HG02610 (cell line): Measurements from ENCODE around the gene DENND6B.
"Not testable (repeated sequence)": the region's sequence is repeated elsewhere in the genome, so short reads cannot be mapped to it uniquely, and the experiment has no call there.

Experiments used
- ATAC-seq: cut with Tn5 transposase; IDR thresholded peaks from one replicate; pipeline ENCODE4 v1.9.1; 2021; ENCODE audit warnings: mild to moderate bottlenecking, moderate library complexity; ENCODE audit not compliant: unreplicated experiment

The DENND6B gene, protein sequence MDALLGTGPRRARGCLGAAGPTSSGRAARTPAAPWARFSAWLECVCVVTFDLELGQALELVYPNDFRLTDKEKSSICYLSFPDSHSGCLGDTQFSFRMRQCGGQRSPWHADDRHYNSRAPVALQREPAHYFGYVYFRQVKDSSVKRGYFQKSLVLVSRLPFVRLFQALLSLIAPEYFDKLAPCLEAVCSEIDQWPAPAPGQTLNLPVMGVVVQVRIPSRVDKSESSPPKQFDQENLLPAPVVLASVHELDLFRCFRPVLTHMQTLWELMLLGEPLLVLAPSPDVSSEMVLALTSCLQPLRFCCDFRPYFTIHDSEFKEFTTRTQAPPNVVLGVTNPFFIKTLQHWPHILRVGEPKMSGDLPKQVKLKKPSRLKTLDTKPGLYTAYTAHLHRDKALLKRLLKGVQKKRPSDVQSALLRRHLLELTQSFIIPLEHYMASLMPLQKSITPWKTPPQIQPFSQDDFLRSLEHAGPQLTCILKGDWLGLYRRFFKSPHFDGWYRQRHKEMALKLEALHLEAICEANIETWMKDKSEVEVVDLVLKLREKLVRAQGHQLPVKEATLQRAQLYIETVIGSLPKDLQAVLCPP

DNA sequence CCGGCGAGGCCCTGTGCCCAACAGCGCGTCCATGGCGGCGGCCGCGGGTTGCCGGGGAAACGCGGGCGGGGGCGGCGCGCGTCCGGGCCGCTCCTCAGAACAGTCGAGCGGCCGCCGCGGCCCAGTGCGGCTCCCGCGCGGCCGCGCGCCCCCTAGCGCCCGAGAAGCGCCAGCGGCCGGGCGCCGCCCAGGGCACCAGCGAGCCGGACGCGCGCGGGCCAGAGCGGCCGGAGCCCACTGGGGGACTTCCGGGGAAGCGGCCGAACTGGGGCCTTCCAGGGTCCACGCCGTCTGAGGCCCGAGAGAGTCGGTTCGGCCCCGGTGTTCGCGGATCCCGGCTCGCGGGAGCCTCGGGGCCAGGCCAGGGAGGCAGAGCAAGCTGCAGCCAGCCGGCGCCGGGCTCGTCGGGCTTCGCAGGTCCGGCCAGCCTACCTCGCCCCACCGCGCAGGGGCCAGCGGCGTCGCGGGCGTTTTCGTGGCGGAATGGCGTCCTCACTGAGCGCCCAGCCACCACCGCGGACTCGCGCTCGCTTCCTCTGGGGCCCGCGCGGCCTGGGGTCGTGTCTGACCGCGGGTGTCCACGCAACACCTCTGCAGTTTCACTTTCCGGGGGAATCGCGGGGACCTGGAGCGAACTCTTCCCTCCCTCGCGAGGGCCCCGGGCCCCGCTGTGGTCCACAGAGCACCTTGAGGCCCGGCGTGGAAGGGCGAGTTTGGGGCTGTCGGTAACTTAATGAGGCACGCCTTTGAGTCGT is at the start of gene DENND6B:
Gene DENND6B (minus strand): TSS at position 57 of the 755 bp plus-strand sequence. CDS start 24 bp downstream, at position 33.
- peak; percentile 91 for ATAC-seq

DNA sequence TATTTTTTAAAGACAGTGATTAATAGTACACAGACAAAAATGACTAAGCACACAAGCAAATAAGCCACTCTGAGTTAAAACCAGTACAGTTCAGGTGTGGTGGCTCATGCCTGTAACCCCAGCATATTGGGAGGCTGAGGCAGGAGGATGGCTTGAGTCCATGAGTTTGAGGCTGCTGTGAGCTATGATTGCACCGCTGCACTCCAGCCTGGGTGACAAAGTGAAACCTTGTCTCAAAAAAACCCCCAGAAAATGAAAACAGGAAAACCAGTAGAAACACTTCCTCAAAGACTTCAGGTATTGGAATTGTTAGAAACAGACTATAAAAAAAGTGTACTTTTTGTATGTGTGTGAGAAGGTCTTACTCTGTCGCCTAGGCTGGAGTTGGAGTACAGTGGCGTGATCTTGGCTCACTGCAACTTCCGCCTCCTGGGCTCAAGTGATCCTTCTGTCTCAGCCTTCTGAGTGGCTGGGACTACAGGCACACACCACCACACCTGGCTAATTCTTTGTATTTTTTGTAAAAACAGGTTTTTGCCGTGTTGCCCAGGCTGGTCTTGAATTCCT is 49.4 kb upstream of the DENND6B start:
- ATAC-seq = no peak

DNA sequence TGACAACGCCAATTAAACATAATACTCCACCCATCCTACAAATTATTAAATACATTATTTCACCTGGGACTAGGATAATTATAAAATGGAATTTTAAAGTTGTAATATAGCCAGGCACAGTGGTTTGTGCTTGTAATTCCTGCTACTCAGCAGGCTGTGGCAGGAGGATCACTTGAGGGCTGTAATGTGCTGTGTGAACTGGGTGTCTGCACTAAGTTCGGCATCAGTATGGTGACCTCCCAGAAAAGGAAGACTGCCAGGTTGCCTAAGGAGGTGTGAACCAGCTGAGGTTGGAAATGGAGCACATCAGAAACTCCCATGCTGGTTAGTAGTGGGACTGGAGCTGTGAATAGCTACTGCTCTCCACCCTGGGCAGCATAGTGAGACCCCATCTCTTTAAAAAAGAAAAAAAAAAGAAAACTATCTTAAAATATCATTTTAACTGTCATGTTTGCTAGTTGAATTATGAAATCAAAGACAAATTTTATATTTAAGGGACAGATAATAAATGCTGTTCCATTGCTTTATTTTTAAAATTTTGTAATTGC is 44.4 kb upstream of the DENND6B start:
- no peak for ATAC-seq

DNA sequence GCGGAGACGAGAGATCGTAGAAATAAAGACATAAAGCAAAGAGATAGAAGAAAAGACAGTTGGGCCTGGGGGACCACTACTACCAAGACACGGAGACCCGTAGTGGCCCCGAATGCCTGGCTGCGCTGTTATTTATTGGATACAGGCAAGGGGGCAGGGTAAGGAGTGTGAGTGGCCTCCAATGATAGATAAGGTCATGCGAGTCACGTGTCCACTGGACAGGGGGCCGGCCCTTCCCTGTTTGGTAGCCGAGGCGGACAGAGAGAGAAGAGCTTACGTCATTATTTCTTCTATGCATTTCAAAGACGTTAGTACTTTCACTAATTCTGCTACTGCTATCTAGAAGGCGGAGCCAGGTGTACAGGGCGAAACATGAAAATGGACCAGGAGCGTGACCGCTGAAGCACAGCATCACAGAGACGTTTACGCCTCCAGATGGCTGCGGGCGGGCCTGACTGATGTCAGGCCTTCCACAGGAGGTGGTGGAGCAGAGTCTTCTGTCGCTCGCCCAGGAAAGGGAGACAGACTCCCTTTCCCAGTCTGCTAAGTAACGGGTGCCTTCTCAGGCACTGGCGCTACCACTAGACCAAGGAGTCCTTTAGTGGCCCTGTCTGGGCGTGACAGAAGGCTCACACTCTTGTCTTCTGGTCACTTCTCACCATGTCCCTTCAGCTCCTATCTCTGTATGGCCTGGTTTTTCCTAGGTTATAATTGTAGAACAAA is 41.1 kb upstream of the DENND6B start:
- no peak for ATAC-seq

DNA sequence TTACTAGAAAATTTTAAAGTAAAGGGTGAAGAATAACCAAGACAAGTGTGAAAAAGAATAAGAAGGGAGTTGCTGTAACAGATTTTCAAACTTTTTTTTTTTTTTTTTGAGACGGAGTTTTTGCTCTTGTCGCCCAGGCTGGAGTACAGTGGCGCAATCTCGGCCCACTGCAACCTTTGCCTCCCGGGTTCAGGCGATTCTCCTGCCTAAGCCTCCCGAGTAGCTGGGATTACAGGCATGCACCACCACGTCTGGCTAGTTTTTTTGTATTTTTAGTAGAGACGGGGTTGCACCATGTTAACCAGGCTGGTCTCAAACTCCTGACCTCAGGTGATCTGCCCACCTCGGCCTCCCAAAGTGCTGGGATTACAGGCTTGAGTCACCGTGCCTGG is 37.0 kb upstream of the DENND6B start:
- ATAC-seq = not testable (repeated sequence)

DNA sequence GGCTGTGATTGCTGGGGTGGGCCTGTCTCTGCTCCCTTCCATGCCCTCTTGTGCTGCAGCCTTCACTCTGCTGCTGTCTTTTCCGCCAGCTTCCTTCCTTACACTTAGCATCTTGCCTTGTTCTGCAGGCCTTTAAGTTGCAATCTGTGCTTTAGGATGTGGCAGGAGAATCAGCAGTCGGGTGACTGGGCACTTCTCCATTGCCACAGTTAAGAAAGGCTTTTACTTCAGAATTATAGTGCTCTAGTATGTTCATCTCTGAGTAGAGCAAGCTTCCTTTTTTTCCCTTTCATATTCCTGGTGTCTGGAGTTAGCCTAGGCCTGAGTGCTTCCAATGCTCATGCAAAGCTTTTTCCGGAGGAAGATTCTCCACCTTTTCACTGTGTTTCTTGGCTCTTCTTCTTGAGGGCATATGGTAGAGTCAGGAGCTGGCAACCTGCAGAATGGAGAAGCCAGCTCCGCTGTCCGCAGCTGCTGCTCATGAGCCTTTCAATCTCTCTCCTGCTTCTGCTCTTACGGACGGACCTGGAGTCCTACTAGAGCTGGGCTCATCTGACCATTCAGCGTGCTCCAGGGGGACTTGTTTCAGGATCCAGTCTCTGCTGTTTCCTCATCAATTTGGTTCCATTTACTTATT is 36.5 kb upstream of the DENND6B start:
- ATAC-seq = no peak

DNA sequence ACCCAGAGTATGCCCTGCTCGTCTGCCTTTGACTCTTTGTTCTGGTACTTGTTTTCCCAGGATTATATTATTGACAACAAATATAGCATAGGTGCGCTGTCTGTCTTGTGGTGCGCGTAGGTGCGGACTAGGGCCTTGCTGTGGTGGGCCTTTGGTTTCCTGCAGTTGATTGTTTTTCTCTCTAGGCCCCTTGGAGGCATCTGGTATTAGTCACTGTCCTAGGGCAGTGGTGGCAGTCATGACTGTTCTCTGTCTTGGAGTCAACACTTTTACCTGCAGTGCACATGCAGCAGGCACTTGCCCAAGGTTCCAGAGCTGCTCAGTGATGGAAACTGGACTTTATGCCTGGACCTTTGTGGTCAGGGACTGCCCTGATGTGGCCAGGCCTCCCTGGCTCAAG is 34.9 kb upstream of the DENND6B start:
- ATAC-seq = no peak

DNA sequence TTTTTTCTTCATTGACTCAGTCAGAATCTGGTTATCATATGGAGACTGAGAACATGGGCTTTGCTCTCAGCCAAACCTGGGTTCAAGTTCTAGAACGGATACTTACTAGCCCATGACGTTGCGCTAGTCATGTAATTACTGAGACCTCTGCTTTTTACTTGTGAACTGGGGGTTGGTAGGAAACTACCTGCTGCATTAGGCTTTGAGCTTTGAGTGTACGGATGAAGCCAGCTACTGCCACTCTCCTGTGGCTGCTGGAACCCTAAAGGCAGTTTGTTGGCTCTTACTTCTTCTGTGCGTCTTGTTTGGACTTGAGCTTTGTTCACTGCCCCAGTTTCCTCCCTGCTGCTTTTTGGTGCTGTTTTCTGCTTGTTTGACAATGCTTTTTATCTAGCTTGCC is 34.4 kb upstream of the DENND6B start:
- no peak for ATAC-seq

DNA sequence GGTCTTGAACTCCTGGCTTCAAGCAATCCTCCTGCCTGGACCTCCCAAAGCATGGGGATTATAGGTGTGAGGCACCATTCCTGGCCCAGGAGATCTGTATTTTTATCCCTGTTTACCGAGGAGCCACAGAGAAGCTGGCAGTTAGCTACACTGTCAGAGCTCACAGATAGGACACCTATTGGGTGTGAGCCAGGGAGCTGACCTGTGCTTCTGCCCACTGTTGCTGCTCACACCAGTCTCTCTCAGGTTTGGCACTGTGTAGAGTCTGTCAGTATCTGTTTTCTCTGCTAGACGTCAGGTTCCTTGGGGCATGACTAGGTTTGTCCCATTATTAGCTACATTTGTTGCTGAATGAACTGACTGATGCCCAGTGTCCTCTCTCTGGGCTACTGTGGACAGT is 33.8 kb upstream of the DENND6B start:
- ATAC-seq = no peak

DNA sequence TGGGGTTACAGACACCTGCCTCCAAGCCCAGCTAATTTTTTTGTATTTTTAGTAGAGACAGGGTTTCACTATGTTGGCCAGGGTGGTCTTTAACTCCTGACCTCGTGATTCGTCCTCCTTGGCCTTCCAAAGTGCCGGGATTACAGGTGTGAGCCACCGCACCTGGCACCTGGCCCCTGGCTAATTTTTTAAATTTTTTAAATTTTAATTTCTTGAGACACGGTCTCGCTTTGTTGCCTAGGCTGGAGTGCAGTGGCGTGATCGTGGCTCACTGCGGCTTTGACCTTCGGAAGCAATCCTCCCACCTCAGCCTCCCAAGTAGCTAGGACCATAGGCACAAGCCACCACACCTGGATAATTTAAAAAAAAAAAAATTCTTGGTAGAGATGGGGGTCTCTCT is 30.9 kb upstream of the DENND6B start:
- ATAC-seq = no peak

DNA sequence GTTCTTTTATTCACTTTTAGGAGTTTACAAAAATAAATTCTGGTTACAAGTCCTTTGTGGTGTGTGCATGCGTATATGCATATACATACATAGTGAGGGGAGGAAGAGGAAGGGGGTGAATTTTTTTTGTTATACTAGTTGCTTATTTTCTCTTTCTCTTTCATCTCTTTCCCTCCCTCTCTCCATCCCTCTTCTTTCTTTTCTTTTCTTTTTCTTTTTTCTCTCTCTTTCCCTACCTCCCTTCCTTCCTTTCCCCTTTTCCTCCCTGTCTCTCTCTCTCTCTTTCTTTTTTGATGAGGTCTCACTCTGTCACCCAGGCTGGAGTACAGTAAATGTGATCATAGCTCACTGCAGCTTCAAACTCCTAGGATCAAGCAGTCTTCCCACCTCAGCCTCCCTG is 30.4 kb upstream of the DENND6B start:
- ATAC-seq = no peak

DNA sequence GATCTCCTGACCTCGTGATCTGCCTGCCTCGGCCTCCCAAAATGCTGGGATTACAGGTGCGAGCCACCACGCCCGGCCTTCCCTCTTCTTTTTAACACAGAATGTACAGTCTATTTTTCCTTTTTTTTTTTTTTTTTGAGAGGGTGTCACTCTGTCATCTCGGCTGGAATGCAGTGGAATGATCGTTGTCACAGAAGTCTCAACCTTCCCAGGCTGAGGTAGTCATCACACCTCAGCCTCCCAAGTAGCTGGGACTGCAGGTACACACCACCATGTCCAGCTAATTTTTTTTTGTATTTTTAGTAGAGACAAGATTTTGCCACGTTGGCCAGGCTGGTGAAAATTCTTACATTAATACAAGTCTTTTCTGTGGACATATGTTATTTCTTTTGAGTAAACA is 29.4 kb upstream of the DENND6B start:
- ATAC-seq = no peak

DNA sequence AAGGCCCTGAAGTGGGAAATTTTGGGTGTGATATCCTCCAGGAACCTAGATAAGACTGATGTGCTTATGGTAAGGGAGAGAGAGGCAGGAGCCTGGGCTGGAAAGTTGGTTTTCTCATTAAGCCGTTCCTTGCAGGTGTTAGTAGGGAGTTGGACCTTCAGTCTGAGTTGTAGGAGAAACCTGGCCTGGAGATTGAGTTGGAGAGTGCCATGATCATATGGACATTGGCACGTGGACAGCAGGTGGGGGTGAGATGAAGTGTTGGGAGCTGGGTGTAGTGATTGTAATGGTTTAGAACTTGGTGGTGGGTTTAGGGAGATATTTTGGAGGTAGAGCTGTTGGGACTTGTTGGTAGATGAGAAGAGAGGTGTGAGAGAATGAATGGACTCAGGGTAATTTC is 21.2 kb upstream of the DENND6B start:
- ATAC-seq = no peak

DNA sequence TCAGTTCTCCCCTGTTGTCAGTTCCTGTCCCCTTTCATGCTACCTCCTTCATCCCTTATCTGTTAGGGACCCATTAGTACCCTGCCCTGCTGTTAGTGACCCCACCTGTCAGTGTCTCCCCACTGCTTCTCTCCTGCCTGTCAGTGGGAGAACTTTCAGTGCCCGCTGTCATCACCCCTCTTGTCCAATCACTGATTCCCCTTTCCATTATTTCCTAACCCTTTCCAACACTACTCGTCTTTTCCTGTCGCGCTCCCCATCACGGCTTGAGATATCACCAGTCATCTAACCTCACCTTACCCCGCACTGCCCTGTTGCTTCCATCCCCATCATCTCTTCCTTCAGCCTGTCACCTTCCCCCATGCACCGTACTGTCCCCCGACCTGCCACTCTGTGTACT is 20.3 kb upstream of the DENND6B start:
- ATAC-seq = no peak

DNA sequence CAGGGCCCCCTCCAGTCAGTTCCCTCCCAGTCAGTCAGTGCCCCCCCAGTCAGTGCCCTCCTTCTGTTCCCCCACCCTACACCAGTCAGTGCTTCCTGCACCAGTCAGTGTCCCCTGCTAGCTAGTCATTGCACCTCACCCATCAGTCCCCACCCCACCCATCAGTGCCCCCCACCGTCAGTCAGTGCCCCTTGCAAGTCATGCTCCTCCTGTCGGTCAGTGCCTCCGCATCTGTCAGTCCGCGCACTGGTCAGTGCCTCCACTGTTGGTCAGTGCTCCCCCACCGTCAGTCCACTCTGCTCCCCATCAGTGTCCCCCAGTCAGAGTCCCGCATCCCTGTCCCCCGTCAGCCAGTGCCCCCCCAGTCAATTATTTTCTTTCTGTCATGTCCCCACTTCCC is 19.7 kb upstream of the DENND6B start:
- ATAC-seq = no peak

DNA sequence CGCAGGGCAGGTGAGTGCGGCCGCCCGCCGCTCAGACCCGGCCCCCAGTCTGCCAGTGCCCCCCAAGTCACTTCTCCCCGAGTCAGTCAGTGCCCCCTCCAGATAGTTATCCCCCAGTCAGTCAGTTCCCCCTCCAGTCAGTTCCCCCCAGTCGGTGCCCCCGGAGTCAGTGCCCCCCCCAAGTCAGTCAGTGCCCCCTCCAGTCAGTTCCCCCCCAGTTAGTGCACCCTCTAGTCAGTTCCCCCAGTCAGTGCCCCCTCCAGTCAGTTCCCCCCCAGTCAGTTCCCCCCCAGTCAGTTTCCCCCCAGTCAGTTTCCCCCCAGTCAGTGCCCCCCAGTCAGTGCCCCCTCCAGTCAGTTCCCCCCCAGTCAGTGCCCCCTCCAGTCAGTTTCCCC is 16.7 kb upstream of the DENND6B start:
- no peak for ATAC-seq

DNA sequence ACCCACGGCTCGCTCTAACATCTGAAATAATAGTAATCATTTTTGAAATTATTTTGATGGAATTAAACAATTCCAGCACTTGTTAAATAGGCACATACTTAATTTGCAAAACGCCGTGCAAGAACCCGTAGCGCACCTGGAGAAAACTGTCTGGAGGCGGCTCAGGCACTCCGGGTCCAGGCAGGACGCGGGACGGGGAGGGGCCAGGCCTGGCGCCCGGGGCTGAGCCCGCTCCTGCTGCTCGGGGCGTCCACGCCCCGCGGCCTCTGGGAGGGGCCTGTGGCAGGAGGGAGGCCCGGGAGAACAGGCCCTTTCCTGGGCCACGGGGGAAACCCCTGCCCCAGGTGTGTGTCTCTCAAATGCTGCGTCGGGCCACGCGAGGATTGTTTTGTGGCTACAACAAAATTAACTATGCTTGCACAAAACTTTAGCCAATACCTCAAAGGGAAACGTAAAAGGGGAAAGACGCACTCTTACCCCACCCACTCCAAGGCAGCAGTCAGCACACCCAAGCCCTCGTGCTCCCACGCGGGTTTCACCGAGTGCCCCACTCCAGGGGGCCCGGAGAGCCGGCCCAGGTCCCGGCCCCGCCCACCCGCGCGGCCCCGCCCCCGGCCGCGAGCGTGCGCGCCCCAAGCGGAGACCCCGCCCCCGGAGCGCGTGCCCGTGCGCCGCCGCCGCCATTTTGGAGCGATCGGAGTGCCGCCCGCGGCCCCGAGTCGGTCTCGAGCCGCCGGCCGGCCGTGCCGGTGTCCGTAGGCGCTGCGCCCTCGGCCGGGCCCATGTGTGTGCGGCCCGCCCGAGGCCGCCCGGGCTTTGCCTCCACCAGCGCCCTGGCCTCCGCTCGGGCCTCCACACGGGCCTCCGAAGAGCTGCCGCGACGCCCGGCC is 16.1 kb upstream of the DENND6B start, which contains the start of gene PPP6R2:
Gene PPP6R2 (plus strand): TSS at position 677 of the 890 bp plus-strand sequence. CDS start 50,582 bp downstream, outside the sequence.
- ATAC-seq = peak; percentile 56

DNA sequence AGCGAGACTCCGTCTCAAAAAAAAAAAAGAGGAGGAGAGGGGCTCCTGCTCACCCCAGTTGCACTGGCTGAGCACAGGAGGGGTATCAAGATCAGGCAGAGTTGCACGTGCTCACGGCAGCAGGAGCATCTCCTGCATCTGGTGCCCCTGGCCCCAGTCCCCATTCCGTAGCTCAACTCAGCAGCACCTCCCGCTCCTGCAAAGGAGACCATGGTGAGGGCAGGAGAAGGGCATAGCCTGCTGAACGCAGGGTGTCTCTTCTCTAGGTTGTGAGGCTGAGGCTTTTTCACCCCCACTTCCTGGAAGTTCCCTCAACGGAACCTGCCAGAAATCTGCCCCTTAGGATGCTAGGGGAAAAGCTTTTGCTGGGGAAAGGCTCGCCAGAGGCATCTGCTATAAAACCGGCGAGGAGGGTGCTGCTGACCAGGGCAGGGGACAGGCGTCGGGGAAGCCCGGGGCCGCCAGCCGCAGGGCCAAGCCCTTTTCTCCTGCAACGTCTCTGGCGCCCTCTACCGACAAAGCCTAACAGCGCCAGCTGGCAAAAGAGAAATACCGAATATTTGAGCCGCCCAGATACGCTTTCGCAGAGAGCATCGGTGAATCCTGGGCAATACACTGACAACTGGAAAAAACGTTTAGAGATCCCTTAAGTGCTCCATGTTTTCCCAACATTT is 15.3 kb upstream of the DENND6B start:
- ATAC-seq = peak; percentile 37
